Adipocyte (in vitro differentiated cells): Measurements from ENCODE around the gene P2RY8.
"Not testable (repeated sequence)": the region's sequence is repeated elsewhere in the genome, so short reads cannot be mapped to it uniquely, and the experiment has no call there.

Experiments
- DNase-seq: peaks from one replicate; pipeline ENCODE4 v3.0.0-alpha.2; 2015; ENCODE audit warnings: low read depth
- H3K27me3 ChIP-seq: replicated peaks from 2 replicates; pipeline ENCODE4 v1.7.0; 2013; ENCODE audit warnings: mild to moderate bottlenecking, low read length, moderate library complexity; ENCODE audit not compliant: control insufficient read depth, insufficient read depth
- H3K36me3 ChIP-seq: 2 replicates; pipeline ENCODE4 v1.7.0; 2013; ENCODE audit warnings: low read length, mild to moderate bottlenecking, moderate library complexity; ENCODE audit not compliant: control insufficient read depth, insufficient read depth, severe bottlenecking
- H3K4me1 ChIP-seq: 2 replicates; pipeline ENCODE4 v1.7.0; 2013; ENCODE audit warnings: mild to moderate bottlenecking, low read length, moderate library complexity; ENCODE audit not compliant: control insufficient read depth, insufficient read depth
- H3K4me3 ChIP-seq: 2 replicates; pipeline ENCODE4 v1.7.0; 2013; ENCODE audit warnings: mild to moderate bottlenecking, low read length, moderate library complexity
- H3K9ac ChIP-seq: 2 replicates; pipeline ENCODE4 v1.7.0; 2013; ENCODE audit warnings: mild to moderate bottlenecking, low read length, moderate library complexity
- H3K9me3 ChIP-seq: 2 replicates; pipeline ENCODE4 v1.7.0; 2013; ENCODE audit warnings: mild to moderate bottlenecking, low read length, moderate library complexity; ENCODE audit not compliant: control insufficient read depth

P2RY8 gene

DNA sequence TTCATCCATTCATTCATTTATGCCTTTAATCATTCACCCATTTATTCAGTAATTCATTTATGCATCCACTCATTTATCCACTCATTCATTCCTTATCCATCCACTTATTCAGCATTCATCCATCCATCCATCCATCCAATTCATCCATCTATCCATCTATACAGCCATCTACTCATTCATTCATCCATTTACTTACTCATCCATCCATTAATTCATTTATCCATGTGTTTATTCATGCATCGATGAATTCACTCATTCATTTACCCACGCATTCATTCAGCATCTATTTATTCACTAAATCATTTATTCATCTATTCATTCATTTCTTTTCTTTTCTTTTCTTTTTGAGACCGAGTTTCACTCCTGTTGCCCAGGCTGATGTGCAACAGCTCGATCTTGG lies 10.4 kb downstream of the P2RY8 start:
- Histone ChIP-seq H3K4me1 (no peaks in the 10 kb centered on the region), H3K9ac (no peak overlapping the region), H3K36me3 (no peaks in the 10 kb centered on the region), H3K27me3 (no peaks in the 10 kb centered on the region), H3K4me3 (no peak overlapping the region), H3K9me3 (no peaks in the 10 kb centered on the region)
- no peak for DNase-seq

DNA sequence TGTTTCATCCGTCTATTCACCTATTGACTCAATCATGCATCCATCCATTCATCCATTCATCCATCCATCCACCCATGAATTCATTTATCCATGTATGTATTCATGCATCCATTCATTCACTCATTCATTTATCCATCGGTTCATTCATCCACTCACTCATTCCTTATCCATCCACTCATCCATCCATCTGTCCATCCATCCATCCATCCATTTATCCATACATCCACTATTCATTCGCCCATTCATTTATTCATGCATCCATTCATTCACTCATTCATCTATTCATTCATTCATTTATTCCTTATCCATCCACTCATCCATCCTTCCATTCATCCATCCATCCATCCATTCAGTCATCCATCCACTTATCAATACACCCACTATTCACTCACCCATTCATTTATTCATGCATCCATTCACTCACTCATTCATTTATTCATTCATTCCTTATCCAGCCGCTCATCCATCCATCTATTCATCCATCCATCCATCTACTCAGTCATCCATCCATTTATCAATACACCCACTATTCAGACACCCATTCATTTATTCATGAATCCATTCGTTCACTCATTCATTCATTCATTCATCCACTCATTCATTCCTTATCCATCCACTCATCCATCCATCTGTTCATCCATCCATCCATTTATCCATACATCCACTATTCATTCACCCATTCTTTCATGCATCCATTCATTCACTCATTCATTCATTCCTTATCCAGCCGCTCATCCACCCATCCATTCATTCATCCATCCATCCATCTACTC lies 11.2 kb downstream of the P2RY8 start:
- DNase-seq: no peak
- Histone ChIP-seq H3K27me3 (no peaks in the 10 kb centered on the region), H3K4me3 (no peak overlapping the region), H3K4me1 (no peaks in the 10 kb centered on the region), H3K9ac (no peak overlapping the region), H3K36me3 (no peaks in the 10 kb centered on the region), H3K9me3 (no peaks in the 10 kb centered on the region)

DNA sequence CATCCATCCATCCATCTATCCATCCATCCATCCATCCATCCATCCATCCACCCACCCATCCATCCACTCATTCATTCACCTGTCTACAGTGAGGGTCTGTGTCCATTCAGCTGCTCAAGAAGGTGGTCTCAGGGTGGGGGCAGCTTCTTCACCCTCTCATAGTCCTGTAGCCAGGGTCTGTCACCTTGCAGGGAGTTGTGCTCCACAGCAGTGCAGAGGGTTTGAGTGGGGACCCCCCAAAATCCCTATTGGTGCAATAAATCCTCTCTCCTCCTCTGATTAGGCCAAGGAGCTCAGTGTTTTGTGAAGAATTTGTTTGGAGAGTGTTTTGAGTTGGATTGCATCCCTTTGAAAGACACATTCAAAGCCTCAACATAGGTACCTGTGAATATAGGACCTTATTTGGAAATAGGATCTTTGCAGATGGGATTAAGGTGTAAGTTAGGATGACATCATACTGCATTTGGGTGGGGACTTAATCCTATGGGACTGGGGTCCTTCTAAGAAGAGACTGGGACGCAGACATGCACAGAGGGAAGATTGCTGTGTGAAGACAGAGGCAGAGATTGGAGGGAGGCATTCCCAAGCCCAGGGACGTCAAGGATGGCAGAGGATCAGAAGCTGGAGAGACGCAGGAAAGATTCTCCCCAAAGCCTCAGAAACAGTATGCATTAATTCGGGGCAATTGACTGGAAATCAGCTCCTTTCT lies 12.0 kb downstream of the P2RY8 start:
- DNase-seq: no peak
- Histone ChIP-seq H3K9ac (no peak overlapping the region), H3K4me1 (no peaks in the 10 kb centered on the region), H3K36me3 (no peaks in the 10 kb centered on the region), H3K4me3 (no peak overlapping the region), H3K9me3 (no peaks in the 10 kb centered on the region), H3K27me3 (no peaks in the 10 kb centered on the region)

DNA sequence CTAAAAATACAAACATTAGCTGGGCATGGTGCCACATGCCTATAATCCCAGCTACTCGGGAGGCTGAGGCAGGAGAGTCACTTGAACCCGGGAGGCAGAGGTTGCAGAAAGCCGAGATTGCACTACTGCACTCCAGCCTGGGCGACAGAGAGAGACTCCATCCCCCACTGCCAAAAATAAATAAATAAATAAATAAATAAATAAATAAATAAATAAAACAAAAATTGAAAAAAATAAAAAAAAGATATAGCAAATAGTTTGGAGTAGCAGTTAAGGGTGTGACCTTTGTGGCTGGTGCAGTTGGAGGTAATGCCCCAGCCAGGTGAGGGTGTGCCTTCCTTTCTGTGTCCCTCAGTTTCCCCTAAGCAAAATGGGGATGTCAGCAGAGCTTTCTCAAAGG lies 14.1 kb downstream of the P2RY8 start:
- not testable (repeated sequence) for H3K9me3 ChIP-seq, H3K9ac ChIP-seq, H3K4me1 ChIP-seq, H3K27me3 ChIP-seq, H3K4me3 ChIP-seq, DNase-seq, H3K36me3 ChIP-seq

DNA sequence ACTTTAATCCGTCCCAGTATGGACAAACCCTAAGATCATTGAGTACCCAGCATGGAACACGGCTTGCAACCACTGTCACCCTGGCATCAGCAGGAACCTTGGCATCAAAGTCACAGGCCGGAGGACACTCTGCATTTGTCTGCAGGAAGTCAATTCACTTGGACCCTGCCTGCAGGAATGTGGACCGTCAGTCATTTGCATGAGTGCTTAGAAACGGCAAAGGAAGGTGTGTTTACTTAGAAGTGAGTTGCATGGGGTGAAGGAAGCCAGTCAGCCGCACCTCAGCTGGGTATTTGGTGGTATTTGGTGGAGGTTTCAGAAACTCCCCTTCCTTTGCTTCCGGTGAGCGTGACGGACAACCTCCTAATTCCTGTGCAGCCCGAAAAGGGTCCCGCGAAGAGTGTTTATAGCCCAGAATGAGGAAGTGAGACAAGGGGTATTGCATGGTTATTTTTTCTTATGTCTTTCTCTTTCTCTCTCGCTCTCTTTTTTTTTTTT lies 15.5 kb downstream of the P2RY8 start:
- Histone ChIP-seq H3K4me3 (no peak overlapping the region), H3K4me1 (no peaks in the 10 kb centered on the region), H3K36me3 (no peaks in the 10 kb centered on the region), H3K27me3 (no peaks in the 10 kb centered on the region), H3K9me3 (peaks cover 5% of the 10 kb centered on the region), H3K9ac (no peak overlapping the region)
- DNase-seq: no peak

DNA sequence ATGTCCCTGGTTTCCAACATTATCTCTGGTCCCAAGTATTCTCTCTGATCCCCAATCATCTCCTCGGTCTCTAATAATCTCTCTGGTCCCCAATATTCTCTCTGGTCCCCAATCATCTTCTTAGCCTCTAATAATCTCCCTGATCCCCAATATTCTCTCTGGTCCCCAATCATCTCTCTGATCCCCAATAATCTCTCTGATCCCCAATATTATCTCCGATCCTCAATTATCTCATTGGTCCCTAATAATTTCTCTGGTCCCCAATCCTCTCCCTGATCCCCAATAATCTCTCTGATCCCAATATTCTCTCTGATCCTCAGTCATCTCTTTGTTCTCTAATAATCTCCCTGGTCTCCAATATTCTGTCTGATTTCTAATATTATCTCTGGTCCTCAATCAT lies 16.6 kb downstream of the P2RY8 start:
- DNase-seq: no peak
- no peak overlapping the region for H3K9ac ChIP-seq
- no peaks in the 10 kb centered on the region for H3K4me1 ChIP-seq
- no peaks in the 10 kb centered on the region for H3K27me3 ChIP-seq
- H3K4me3 ChIP-seq: no peak overlapping the region
- H3K36me3 ChIP-seq: no peaks in the 10 kb centered on the region
- H3K9me3 ChIP-seq: peaks cover 5% of the 10 kb centered on the region

DNA sequence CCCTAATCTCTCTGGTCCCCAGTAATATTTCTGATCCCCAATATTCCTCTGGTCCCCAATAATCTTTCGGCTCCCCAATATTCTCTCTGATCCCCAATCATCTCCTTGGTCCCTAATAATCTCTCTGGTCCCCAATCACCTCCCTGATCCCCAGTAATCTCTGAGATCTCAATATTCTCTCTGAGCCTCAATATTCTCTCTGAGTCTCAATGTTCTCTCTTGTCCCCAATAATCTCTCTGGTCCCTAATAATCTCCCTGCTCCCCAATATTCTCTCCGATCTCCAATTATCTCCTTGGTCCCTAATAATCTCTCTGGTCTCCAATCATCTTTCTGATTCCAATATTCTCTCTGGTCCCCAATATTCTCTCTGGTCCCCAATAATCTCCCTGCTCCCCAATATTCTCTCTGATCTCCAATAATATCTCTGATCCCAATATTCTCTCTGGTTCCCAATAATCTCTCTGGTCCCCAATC lies 17.9 kb downstream of the P2RY8 start:
- no peak for DNase-seq
- Histone ChIP-seq H3K27me3 (no peaks in the 10 kb centered on the region), H3K4me3 (no peak overlapping the region), H3K36me3 (no peaks in the 10 kb centered on the region), H3K9me3 (peaks cover 5% of the 10 kb centered on the region), H3K9ac (no peak overlapping the region), H3K4me1 (no peaks in the 10 kb centered on the region)

DNA sequence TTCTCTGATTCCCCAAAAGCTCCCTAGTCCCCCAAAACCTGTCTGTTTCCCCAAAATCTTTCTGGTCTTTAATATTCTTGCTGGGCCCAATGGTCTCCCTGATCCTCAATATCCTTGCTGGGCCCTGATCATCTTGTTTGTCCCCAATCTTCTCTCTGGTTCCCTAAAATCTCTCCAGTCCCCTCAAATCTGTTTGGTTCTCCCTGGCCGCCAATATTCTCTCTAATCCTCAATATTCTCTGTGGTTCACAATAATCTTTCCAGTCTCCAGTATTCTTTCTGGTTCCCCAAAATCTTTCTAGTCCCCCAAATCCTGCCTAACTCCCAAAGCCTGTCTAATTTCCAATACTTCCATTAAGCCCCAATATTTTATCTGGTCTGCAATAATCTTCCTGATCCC lies 18.5 kb downstream of the P2RY8 start:
- no peaks in the 10 kb centered on the region for H3K27me3 ChIP-seq
- DNase-seq: no peak
- no peaks in the 10 kb centered on the region for H3K4me1 ChIP-seq
- no peak overlapping the region for H3K9ac ChIP-seq
- H3K9me3 ChIP-seq: peaks cover 5% of the 10 kb centered on the region
- no peak overlapping the region for H3K4me3 ChIP-seq
- no peaks in the 10 kb centered on the region for H3K36me3 ChIP-seq

DNA sequence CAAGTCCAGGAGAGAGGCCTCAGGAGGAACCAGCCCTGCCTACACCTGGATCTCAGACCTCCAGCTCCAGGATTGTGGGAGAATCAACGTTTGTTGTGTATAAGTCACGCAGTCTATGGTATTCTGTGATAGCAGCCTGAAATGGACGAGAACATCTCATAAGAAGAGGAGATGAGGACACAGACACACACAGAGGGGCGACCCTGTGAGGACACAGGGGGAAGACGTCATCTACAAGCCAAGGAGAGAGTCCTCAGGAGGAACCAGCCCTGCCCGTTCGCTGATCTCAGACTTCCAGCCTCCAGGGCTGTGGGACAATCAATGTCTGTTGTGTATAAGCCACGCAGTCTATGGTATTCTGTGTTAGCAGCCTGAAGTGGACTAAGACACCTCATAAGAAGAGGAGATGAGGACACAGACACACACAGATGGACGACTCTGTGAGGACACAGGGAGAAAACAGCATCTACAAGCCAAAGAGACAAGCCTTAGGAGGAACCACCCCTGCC lies 20.3 kb downstream of the P2RY8 start:
- no peak for DNase-seq
- Histone ChIP-seq H3K9me3 (peaks cover 5% of the 10 kb centered on the region), H3K27me3 (no peaks in the 10 kb centered on the region), H3K4me1 (no peaks in the 10 kb centered on the region), H3K36me3 (no peaks in the 10 kb centered on the region), H3K9ac (no peak overlapping the region), H3K4me3 (no peak overlapping the region)

DNA sequence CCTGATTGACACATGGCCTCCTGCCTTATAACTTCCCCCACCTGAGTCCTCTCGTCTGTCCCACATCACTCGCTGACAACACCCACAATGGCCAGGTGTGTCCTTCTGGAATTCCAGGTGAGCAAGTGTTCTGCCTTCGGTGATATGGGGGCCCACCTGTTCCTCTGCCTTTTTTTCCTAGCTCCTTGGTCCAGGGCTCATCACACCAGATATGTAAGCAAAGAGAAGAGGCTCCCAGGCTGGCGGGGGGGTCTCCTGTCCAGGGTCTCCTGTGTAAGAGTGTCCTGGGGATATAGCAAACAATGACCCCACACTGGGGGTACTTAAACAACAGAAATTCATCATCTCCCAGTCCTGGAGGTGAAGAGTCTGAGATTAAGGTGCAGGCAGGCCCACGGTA lies 25.2 kb downstream of the P2RY8 start:
- no peak overlapping the region for H3K9ac ChIP-seq

DNA sequence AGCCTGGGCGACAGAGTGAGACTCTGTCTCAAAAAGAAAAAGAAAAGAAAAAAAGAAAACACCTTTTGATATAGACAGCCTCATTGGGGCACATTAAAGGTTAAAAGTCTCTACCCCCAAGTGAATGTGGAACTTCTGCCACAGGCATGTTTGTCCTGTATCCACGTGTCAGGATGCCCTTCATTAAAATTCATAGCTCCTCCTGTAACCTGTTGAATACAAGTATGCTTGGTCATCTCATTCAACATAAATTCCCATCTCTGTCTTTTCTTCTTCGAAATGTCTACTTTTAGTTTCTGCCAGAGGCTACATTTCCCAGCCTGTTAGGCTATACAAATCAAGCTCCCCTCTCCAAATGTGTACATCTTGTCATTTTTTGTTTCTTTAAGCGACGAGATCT lies 25.8 kb downstream of the P2RY8 start:
- H3K27me3 ChIP-seq: no peaks in the 10 kb centered on the region
- peaks cover 5% of the 10 kb centered on the region for H3K9me3 ChIP-seq
- no peak overlapping the region for H3K4me3 ChIP-seq
- H3K9ac ChIP-seq: no peak overlapping the region
- no peak for DNase-seq
- H3K36me3 ChIP-seq: no peaks in the 10 kb centered on the region
- H3K4me1 ChIP-seq: no peaks in the 10 kb centered on the region

More for the DNA sequence above, 25.2 kb downstream of the P2RY8 start:
- Histone ChIP-seq H3K9me3 (peaks cover 5% of the 10 kb centered on the region), H3K36me3 (no peaks in the 10 kb centered on the region), H3K4me1 (no peaks in the 10 kb centered on the region), H3K27me3 (no peaks in the 10 kb centered on the region), H3K4me3 (no peak overlapping the region)
- no peak for DNase-seq
